SU-DHL-6 (cell line): ENCODE data around the gene PRSS58.

Source experiments
- CTCF ChIP-seq: fragments of 200-600 bp; sonication (generic); IDR thresholded peaks from one replicate; pipeline ENCODE4 v1.5.1; 2017; ENCODE audit warnings: antibody characterized with exemption, mild to moderate bottlenecking, low read length, moderate library complexity; ENCODE audit not compliant: insufficient read depth, poor library complexity, severe bottlenecking
- EZH2phosphoT487 ChIP-seq: fragments of 200-600 bp; sonication (generic), shearing (Covaris generic); conservative IDR thresholded peaks from 2 replicates; pipeline ENCODE4 v1.6.1; 2018; ENCODE audit warnings: mild to moderate bottlenecking, antibody characterized with exemption, low read length, moderate library complexity, mixed read lengths

GRCh38 chr7:142257958-142258357 is at the start of gene PRSS58:
- TF ChIP-seq CTCF = no peak
- no peak for TF ChIP-seq EZH2phosphoT487
